A549 (cell line): ENCODE data around the gene PFKFB3. TPM values are rescaled to one million over a fixed set of nuclear protein-coding genes. Genes with fewer than 3 reads are reported as not detected.

Experiments
- ATAC-seq, 2 experiments: fragments of 200-7000 bp in 1 of 2; fragments of >200 bp in 1 of 2; cut with Nextera tagmentation in 1 of 2; cut with Tn5 transposase in 1 of 2; 3 replicates each; pipeline versions ENCODE4 v1.8.0 to v1.9.1; 2018 to 2020; ENCODE audit warnings: mild to moderate bottlenecking in 1 of 2, moderate library complexity in 1 of 2
- CTCF ChIA-PET: fragments of 300-600 bp; sonication (Branson Sonifier 250); formaldehyde crosslinking; extraction: SDS; loops from one replicate; lab custom pipeline; 2021; ENCODE audit warnings: antibody characterized with exemption, inconsistent platforms; lab: Yijun Ruan, JAX
- POLR2A ChIA-PET: fragments of 350-600 bp; formaldehyde crosslinking; extraction: SDS; loops from one replicate; lab custom pipeline; 2021; ENCODE audit warnings: antibody characterized with exemption, inconsistent platforms; lab: Yijun Ruan, JAX
- DNase-seq, 2 experiments: peaks; one replicate each; pipeline versions ENCODE4 v3.0.0 to v3.0.0-alpha.2; 2011 to 2016; ENCODE audit warnings: low read depth in 1 of 2, low spot score in 1 of 2
- FAIRE-seq: peaks from 2 replicates; lab custom pipeline; 2011; peaks lifted over from hg19 to GRCh38; lab: Jason Lieb, UNC
- H3K27ac ChIP-seq, 2 experiments: fragments of >200 bp; sonication (Bioruptor Twin); formaldehyde crosslinking; 3 replicates each; pipeline ENCODE4 v1.5.1; 2016 to 2017
- H3K4me1 ChIP-seq: fragments of >200 bp; sonication (Bioruptor Twin); formaldehyde crosslinking; 3 replicates; pipeline ENCODE4 v1.6.1; 2016
- H3K4me2 ChIP-seq: fragments of >200 bp; sonication (Bioruptor Twin); formaldehyde crosslinking; 3 replicates; pipeline ENCODE4 v1.6.1; 2016
- H3K4me3 ChIP-seq: fragments of >200 bp; sonication (Bioruptor Twin); formaldehyde crosslinking; 3 replicates; pipeline ENCODE4 v1.5.1; 2016
- H3K9me3 ChIP-seq: fragments of >200 bp; sonication (Bioruptor Twin); formaldehyde crosslinking; 3 replicates; pipeline ENCODE4 v1.6.1; 2016
- BHLHE40 ChIP-seq: IDR thresholded peaks from 2 replicates; pipeline ENCODE4 v1.6.1; 2012; ENCODE audit warnings: low read depth, low read length, inconsistent platforms
- CBX2 ChIP-seq: fragments of 200-600 bp; sonication (generic); IDR thresholded peaks from 2 replicates; pipeline ENCODE4 v1.6.1; 2016; ENCODE audit warnings: low read depth, mild to moderate bottlenecking, borderline replicate concordance
- CBX8 ChIP-seq: fragments of 200-600 bp; sonication (generic); IDR thresholded peaks from 2 replicates; pipeline ENCODE4 v1.6.1; 2016
- CTCF ChIP-seq: fragments of >200 bp; sonication (Bioruptor Twin); formaldehyde crosslinking; IDR thresholded peaks from 3 replicates; pipeline ENCODE4 v1.5.1; 2016
- ESRRA ChIP-seq: fragments of 150-350 bp; IDR thresholded peaks from 2 replicates; pipeline ENCODE4 v1.6.1; 2014; ENCODE audit warnings: mild to moderate bottlenecking, low read length, borderline replicate concordance
- HEYL ChIP-seq: fragments of 250-450 bp; sonication (Bioruptor Pico); IDR thresholded peaks from 2 replicates; pipeline ENCODE4 v1.8.0; 2021; ENCODE audit warnings: mild to moderate bottlenecking, moderate library complexity
- HOXA7 ChIP-seq: fragments of 250-450 bp; sonication (Bioruptor Pico); IDR thresholded peaks from 2 replicates; pipeline ENCODE4 v1.5.0; 2020; ENCODE audit warnings: mild to moderate bottlenecking, moderate library complexity
- HOXB13 ChIP-seq: fragments of 250-450 bp; sonication (Bioruptor Pico); IDR thresholded peaks from 2 replicates; pipeline ENCODE4 v1.5.0; 2020; ENCODE audit warnings: low read depth, mild to moderate bottlenecking, moderate library complexity
- HOXB5 ChIP-seq: fragments of 250-450 bp; sonication (Bioruptor Pico); IDR thresholded peaks from 2 replicates; pipeline ENCODE4 v1.5.0; 2020; ENCODE audit warnings: mild to moderate bottlenecking, moderate library complexity
- JUNB ChIP-seq: fragments of >200 bp; sonication (Bioruptor Twin); formaldehyde crosslinking; IDR thresholded peaks from 2 replicates; pipeline ENCODE4 v1.6.1; 2016
- KDM1A ChIP-seq: fragments of 200-600 bp; sonication (generic); IDR thresholded peaks from 2 replicates; pipeline ENCODE4 v1.6.1; 2016; ENCODE audit warnings: low read depth, mild to moderate bottlenecking
- MAZ ChIP-seq: fragments of 150-350 bp; IDR thresholded peaks from 2 replicates; pipeline ENCODE4 v1.6.1; 2014; ENCODE audit warnings: antibody characterized with exemption, low read depth, low read length, borderline replicate concordance
- MYC ChIP-seq: IDR thresholded peaks from 2 replicates; pipeline ENCODE4 v1.6.1; 2012; ENCODE audit warnings: mild to moderate bottlenecking, inconsistent platforms, low read length, improper control_type of control experiment, borderline replicate concordance
- NPAS2 ChIP-seq: fragments of 250-450 bp; sonication (Bioruptor Pico); IDR thresholded peaks from 2 replicates; pipeline ENCODE4 v1.8.0; 2022; ENCODE audit warnings: mild to moderate bottlenecking, moderate library complexity, borderline replicate concordance
- POLR2AphosphoS2 ChIP-seq: conservative IDR thresholded peaks from 2 replicates; pipeline ENCODE4 v1.6.1; 2012; ENCODE audit warnings: low read length, improper control_type of control experiment, inconsistent platforms
- RFX5 ChIP-seq: fragments of 450-650 bp; IDR thresholded peaks from 2 replicates; pipeline ENCODE4 v1.7.1; 2014; ENCODE audit warnings: antibody characterized with exemption, mild to moderate bottlenecking, moderate library complexity
- RNF2 ChIP-seq: fragments of 200-600 bp; sonication (generic); IDR thresholded peaks from 2 replicates; pipeline ENCODE4 v1.6.1; 2016; ENCODE audit warnings: low read depth, mild to moderate bottlenecking, antibody characterized with exemption, moderate library complexity, borderline replicate concordance
- SMC3 ChIP-seq: fragments of >200 bp; sonication (Bioruptor Twin); formaldehyde crosslinking; IDR thresholded peaks from 3 replicates; pipeline ENCODE4 v1.6.1; 2018; ENCODE audit warnings: inconsistent platforms
- ZNF302 ChIP-seq: fragments of 250-450 bp; sonication (Bioruptor Pico); IDR thresholded peaks from 2 replicates; pipeline ENCODE4 v1.9.0; 2021; ENCODE audit warnings: inconsistent platforms, mild to moderate bottlenecking, moderate library complexity
- ZSCAN20 ChIP-seq: fragments of 250-450 bp; sonication (Bioruptor Pico); IDR thresholded peaks from 2 replicates; pipeline ENCODE4 v1.8.0; 2022; ENCODE audit warnings: mild to moderate bottlenecking, moderate library complexity
- WGBS: methylation state at CpG from one replicate; pipeline ENCODE4 v1.1.6; 2017; ENCODE audit errors: missing lambda C conversion rate; 5-methylcytosine and 5-hydroxymethylcytosine counted together
- polyA plus RNA-seq, 4 experiments: library from polyadenylated mRNA; depleted of rRNA in 3 of 4; stranded (reverse); fragments of >200 nt; fragmentation: RNase III in 1 of 4; extraction: RNeasy Plus Mini Kit Qiagen cat#74134 plus additional on column Dnase treatment in 1 of 4; gene quantifications; 2 replicates in 3 of 4; 3 replicates in 1 of 4; pipeline ENCODE4 v1.2.3, GENCODE V29; 2011 to 2017
- TF ChIP-seq, protein P1 (sequence below): fragments of 450-650 bp; IDR thresholded peaks from 2 replicates; pipeline ENCODE4 v1.6.1; 2014; ENCODE audit warnings: antibody characterized with exemption
- TF ChIP-seq, protein P2 (sequence below): fragments of 200-600 bp; sonication (generic); IDR thresholded peaks from 2 replicates; pipeline ENCODE4 v1.6.1; 2016; ENCODE audit warnings: antibody characterized with exemption, mild to moderate bottlenecking, moderate library complexity
- TF ChIP-seq, protein P3 (sequence below): fragments of 250-450 bp; sonication (Bioruptor Pico); IDR thresholded peaks from 2 replicates; pipeline ENCODE4 v1.5.0; 2020; ENCODE audit warnings: low read depth, mild to moderate bottlenecking, moderate library complexity

PFKFB3 gene
- polyA plus RNA-seq, 2 of the 4 experiments (the other 2 are of a cell fraction) = 139 to 232 TPM

DNA sequence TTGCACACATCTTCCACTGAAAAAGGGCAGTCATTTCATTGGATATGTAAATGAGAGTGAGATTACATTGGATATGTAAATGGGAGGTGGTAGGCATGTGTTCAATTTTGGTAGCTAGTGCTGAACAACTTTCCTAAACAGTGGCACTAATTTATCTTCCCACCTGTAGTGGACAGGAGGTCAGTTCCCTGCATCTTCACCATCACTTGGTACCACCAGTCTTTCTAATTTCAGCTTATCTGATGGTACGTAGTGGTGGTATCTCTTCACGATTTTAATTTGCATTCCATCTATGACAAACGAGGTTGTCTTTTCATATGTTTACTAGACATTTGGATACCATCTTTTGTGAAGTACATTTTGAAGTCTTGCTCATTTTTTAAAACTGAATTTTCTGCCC lies 58.1 kb downstream of the PFKFB3 start:
- ChIA-PET CTCF (no interaction called here), POLR2A (no interaction called here)
- Histone ChIP-seq H3K4me2 (no peak overlapping the region), H3K9me3 (peaks cover 5% of the 10 kb centered on the region; the same call in 1 of the 3 replicates), H3K4me3 (no peak overlapping the region), H3K27ac (no peak overlapping the region), H3K4me1 (no peaks in the 10 kb centered on the region)
- no peak for TF ChIP-seq RNF2
- TF ChIP-seq BHLHE40 = no peak
- TF ChIP-seq, protein P1, sequence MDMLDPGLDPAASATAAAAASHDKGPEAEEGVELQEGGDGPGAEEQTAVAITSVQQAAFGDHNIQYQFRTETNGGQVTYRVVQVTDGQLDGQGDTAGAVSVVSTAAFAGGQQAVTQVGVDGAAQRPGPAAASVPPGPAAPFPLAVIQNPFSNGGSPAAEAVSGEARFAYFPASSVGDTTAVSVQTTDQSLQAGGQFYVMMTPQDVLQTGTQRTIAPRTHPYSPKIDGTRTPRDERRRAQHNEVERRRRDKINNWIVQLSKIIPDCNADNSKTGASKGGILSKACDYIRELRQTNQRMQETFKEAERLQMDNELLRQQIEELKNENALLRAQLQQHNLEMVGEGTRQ = no peak
- FAIRE-seq (no peak), ATAC-seq (no peak), DNase-seq (no peak)
- WGBS = 78% methylated on average over 3 of the region's 3 CpGs

DNA sequence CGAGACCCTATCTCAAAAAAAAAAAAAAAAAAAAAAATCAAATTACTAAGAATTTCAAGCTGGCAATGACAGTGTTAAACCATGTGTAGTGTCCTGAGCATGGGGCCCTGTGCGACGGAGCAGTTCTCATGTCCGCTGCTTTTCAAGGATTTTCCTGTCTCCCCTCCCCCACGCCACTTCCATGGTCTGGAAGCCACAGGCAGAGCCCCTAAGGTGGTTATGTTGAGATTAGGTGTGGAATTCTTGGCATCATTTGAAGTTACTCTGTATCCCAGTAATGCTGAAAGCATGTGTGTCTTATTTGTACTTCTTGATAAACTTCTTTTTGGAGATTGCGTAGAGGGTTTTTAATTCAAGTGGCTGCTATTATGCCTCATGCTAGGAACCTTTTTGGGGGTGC lies 65.2 kb downstream of the PFKFB3 start:
- H3K27ac ChIP-seq = 0 out of 6 replicates have a peak overlapping the region, but pooled peaks of 1 of the 2 experiments have one; percentile 30
- CTCF ChIA-PET = interaction anchor here (0.6 to 1.5 kb wide), 3 partner anchors 21 to 134 kb away, joined by 3 to 4 read pairs (median 3); no protein-coding TSS in a partner anchor
- FAIRE-seq (no peak), ATAC-seq (no peak), DNase-seq (no peak)
- POLR2A ChIA-PET = no interaction called here
- H3K4me3 ChIP-seq = no peak overlapping the region
- H3K9me3 ChIP-seq = no peaks in the 10 kb centered on the region
- WGBS = 75% methylated on average over 5 of the region's 6 CpGs
- no peak overlapping the region for H3K4me2 ChIP-seq
- peaks cover 14% of the 10 kb centered on the region; the same call in 1 of the 3 replicates for H3K4me1 ChIP-seq
- TF ChIP-seq POLR2AphosphoS2 = no peak
- no peak for TF ChIP-seq JUNB
- no peak for TF ChIP-seq MAZ
- TF ChIP-seq SMC3 = no peak
- TF ChIP-seq CTCF = no peak
- TF ChIP-seq CBX8 = no peak
- TF ChIP-seq, protein P2, sequence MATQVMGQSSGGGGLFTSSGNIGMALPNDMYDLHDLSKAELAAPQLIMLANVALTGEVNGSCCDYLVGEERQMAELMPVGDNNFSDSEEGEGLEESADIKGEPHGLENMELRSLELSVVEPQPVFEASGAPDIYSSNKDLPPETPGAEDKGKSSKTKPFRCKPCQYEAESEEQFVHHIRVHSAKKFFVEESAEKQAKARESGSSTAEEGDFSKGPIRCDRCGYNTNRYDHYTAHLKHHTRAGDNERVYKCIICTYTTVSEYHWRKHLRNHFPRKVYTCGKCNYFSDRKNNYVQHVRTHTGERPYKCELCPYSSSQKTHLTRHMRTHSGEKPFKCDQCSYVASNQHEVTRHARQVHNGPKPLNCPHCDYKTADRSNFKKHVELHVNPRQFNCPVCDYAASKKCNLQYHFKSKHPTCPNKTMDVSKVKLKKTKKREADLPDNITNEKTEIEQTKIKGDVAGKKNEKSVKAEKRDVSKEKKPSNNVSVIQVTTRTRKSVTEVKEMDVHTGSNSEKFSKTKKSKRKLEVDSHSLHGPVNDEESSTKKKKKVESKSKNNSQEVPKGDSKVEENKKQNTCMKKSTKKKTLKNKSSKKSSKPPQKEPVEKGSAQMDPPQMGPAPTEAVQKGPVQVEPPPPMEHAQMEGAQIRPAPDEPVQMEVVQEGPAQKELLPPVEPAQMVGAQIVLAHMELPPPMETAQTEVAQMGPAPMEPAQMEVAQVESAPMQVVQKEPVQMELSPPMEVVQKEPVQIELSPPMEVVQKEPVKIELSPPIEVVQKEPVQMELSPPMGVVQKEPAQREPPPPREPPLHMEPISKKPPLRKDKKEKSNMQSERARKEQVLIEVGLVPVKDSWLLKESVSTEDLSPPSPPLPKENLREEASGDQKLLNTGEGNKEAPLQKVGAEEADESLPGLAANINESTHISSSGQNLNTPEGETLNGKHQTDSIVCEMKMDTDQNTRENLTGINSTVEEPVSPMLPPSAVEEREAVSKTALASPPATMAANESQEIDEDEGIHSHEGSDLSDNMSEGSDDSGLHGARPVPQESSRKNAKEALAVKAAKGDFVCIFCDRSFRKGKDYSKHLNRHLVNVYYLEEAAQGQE = no peak
- TF ChIP-seq KDM1A = no peak
- TF ChIP-seq RFX5 = no peak
- no peak for TF ChIP-seq ZNF302 (CRISPR knock-in tag)
- TF ChIP-seq CBX2 = no peak
- TF ChIP-seq HOXB5 (CRISPR knock-in tag) = no peak
- TF ChIP-seq ZSCAN20 (CRISPR knock-in tag) = no peak
- TF ChIP-seq NPAS2 (CRISPR knock-in tag) = no peak
- TF ChIP-seq ESRRA = no peak
- no peak for TF ChIP-seq HOXA7 (CRISPR knock-in tag)
- TF ChIP-seq, protein P3, sequence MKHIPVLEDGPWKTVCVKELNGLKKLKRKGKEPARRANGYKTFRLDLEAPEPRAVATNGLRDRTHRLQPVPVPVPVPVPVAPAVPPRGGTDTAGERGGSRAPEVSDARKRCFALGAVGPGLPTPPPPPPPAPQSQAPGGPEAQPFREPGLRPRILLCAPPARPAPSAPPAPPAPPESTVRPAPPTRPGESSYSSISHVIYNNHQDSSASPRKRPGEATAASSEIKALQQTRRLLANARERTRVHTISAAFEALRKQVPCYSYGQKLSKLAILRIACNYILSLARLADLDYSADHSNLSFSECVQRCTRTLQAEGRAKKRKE (CRISPR knock-in tag) = no peak
- no peak for TF ChIP-seq HEYL (CRISPR knock-in tag)
- TF ChIP-seq HOXB13 = no peak
- TF ChIP-seq MYC = no peak
- TF ChIP-seq, all 56 proteins: peak for 0
